Measurements from ENCODE around the gene ARHGAP18.
A peak's percentile ranks its signal among the peaks of the same experiment; 100 is the strongest.

ARHGAP18 gene

GRCh38 chr6:129671442-129672340, 38.3 kb downstream of the ARHGAP18 start:
- Histone ChIP-seq H3K36me3 (ENCODE audit: control insufficient read depth, low read length) (no peaks in the 10 kb centered on the region), H3K4me1 (ENCODE audit: control insufficient read depth, low read length) (peaks cover 14% of the 10 kb centered on the region), H3K27ac (ENCODE audit: low read depth, low read length) (no peak overlapping the region), H3K27me3 (ENCODE audit: control insufficient read depth, low read length) (no peaks in the 10 kb centered on the region), H3K4me3 (ENCODE audit: low read length) (no peak overlapping the region), H4K20me1 (ENCODE audit: control insufficient read depth, insufficient read depth, low read depth, low read length) (no peaks in the 10 kb centered on the region), H3K79me2 (ENCODE audit: control insufficient read depth, low read length) (no peaks in the 10 kb centered on the region), H3K9me2 (replicated peaks; ENCODE audit: control insufficient read depth, low read length) (no peaks in the 10 kb centered on the region), H3K9me3 (ENCODE audit: control insufficient read depth, insufficient read depth, low read length) (no peaks in the 10 kb centered on the region), H3F3A (ENCODE audit: control insufficient read depth, insufficient read depth) (no peaks in the 10 kb centered on the region), H3K4me2 (ENCODE audit: low read length) (peak overlapping the region; percentile 29)
- TF ChIP-seq CTCF (IDR thresholded peaks at IDR 0.05; ENCODE audit: low read depth, low read length, poor library complexity, severe bottlenecking) (peak; percentile 47), EZH2phosphoT487 (IDR thresholded peaks at IDR 0.05; ENCODE audit: borderline replicate concordance, low read length) (no peak)

- Histone ChIP-seq H3K9me2 (replicated peaks; ENCODE audit: control insufficient read depth, low read length) (no peaks in the 10 kb centered on the region), H3K9me3 (ENCODE audit: control insufficient read depth, insufficient read depth, low read length) (no peaks in the 10 kb centered on the region), H4K20me1 (ENCODE audit: control insufficient read depth, insufficient read depth, low read depth, low read length) (no peaks in the 10 kb centered on the region), H3K79me2 (ENCODE audit: control insufficient read depth, low read length) (no peaks in the 10 kb centered on the region), H3K27me3 (ENCODE audit: control insufficient read depth, low read length) (no peaks in the 10 kb centered on the region), H3K27ac (ENCODE audit: low read depth, low read length) (no peak overlapping the region), H3K4me1 (ENCODE audit: control insufficient read depth, low read length) (peaks cover 14% of the 10 kb centered on the region), H3K4me3 (ENCODE audit: low read length) (no peak overlapping the region), H3K4me2 (ENCODE audit: low read length) (no peak overlapping the region), H3K36me3 (ENCODE audit: control insufficient read depth, low read length) (no peaks in the 10 kb centered on the region), H3F3A (ENCODE audit: control insufficient read depth, insufficient read depth) (no peaks in the 10 kb centered on the region)
- TF ChIP-seq EZH2phosphoT487 (IDR thresholded peaks at IDR 0.05; ENCODE audit: borderline replicate concordance, low read length) (no peak), CTCF (IDR thresholded peaks at IDR 0.05; ENCODE audit: low read depth, low read length, poor library complexity, severe bottlenecking) (no peak)
Observed at GRCh38 chr6:129670634-129671033, 39.3 kb downstream of the ARHGAP18 start.

GRCh38 chr6:129667621-129668020, 42.4 kb downstream of the ARHGAP18 start:
- Histone ChIP-seq H3K79me2 (ENCODE audit: control insufficient read depth, low read length) (no peaks in the 10 kb centered on the region), H3K4me2 (ENCODE audit: low read length) (no peak overlapping the region), H3K27ac (ENCODE audit: low read depth, low read length) (no peak overlapping the region), H3K27me3 (ENCODE audit: control insufficient read depth, low read length) (no peaks in the 10 kb centered on the region), H3F3A (ENCODE audit: control insufficient read depth, insufficient read depth) (no peaks in the 10 kb centered on the region), H3K4me3 (ENCODE audit: low read length) (no peak overlapping the region), H3K9me3 (ENCODE audit: control insufficient read depth, insufficient read depth, low read length) (no peaks in the 10 kb centered on the region), H3K36me3 (ENCODE audit: control insufficient read depth, low read length) (no peaks in the 10 kb centered on the region), H3K4me1 (ENCODE audit: control insufficient read depth, low read length) (peaks cover 9% of the 10 kb centered on the region), H3K9me2 (replicated peaks; ENCODE audit: control insufficient read depth, low read length) (no peaks in the 10 kb centered on the region), H4K20me1 (ENCODE audit: control insufficient read depth, insufficient read depth, low read depth, low read length) (no peaks in the 10 kb centered on the region)
- TF ChIP-seq EZH2phosphoT487 (IDR thresholded peaks at IDR 0.05; ENCODE audit: borderline replicate concordance, low read length) (no peak), CTCF (IDR thresholded peaks at IDR 0.05; ENCODE audit: low read depth, low read length, poor library complexity, severe bottlenecking) (no peak)
